Measurements from ENCODE around the gene RYR2.

Gene RYR2

DNA sequence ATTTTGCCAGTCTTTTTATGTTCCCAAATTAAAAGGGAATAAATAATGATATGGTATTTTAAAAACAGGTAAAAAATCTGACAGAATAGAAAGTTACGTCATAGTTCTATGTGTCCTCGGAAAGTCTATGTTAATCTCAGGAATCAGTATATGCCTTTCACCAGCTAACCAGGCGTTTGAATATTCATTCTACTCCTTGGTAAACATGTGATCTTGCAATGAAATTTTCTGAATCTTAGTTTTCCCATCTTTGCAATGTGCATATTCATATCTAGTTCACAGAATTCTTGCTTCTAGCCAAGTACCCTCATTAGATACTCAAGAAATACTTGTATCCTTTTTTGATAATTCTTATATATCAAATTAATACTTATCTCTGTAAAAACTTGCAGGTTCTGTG lies 669.3 kb downstream of the RYR2 start:
- no peak for DNase-seq (ENCODE audit: low read depth in 3 of 3, low spot score in 1 of 3)

DNA sequence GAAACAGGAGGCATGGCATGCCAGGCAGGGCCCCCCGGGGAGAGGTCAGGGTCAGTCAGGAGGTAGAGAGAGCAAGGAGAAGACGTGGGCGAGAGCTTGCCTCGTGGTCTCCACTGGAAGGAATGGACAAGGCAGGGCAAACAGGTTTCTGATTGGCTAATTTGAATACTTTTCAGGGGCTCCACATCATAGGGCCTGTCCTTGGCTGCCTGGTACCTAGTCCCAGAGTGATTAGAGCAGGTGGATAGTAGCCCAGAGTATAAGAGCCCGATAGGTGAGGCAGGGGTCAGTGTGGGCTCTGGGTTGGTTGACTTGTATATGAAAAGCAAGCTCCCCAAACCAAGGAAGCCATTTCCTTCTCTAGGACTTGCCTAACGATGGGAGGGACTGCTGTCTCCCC lies 670.1 kb downstream of the RYR2 start:
- DNase-seq (ENCODE audit: low read depth in 3 of 3, low spot score in 1 of 3), result no peak

DNA sequence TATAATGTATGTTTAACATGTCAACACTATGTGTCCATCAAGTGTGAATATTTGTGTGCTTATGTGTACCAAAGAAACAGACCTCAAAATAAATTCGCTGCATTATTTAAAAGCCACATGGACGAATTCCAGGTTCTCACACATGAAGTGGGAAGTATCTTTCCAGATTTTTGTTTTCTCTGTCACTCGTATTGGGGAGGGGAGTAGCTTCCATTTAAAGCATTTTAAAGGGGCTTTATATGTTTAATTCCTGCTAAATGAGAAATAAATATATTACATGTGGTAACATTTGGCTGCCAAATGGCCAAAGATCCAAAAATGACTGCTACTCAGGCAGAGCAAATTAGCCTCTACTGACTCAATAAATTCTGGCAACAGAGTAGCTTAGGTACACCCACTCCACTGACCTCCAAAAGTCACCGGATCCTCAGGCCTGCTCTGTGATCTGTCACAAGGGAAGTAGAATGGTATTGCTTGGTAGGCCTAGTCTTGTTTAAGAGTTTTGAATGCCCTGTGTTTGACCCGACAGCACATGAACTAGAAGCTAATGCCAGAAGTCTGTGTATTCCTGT lies 670.7 kb downstream of the RYR2 start:
- no peak for DNase-seq (ENCODE audit: low read depth in 3 of 3, low spot score in 1 of 3)

DNA sequence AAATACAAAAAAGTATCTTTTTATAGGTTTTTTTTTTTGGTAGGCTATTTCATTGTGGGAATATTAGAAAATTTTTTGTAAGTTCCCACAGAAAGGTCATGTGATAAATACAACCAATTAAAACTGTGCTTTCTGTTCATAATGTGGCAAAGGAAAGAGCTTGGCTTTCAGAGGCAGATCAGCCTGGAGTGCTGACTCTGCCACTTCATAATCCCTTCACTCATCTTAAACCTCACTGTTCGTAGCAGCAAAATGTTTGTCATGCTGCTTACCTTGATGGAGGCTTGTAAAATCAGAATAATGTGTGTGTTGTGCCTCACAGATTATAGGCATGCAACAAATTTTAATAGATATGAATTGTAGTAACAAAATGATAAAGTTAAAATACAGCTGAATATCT lies 671.9 kb downstream of the RYR2 start:
- no peak for DNase-seq (ENCODE audit: low read depth in 3 of 3, low spot score in 1 of 3)

DNA sequence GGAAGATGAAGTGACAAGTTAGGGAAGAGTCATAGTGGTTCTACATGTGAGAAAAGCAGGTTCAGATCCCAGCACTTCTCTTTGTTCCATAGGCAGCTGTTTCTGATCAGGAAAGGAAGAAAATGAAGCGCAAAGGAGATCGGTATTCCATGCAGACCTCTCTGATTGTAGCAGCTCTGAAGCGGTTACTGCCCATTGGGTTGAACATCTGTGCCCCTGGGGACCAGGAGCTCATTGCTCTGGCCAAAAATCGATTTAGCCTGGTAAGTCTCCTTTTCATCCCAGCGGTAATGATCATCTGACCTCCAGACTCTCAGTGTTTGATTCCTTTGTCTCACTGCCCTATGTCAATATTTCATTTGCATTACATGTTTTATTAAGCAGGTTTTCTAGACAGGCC lies 675.1 kb downstream of the RYR2 start:
- no peak for DNase-seq (ENCODE audit: low read depth in 3 of 3, low spot score in 1 of 3)

DNA sequence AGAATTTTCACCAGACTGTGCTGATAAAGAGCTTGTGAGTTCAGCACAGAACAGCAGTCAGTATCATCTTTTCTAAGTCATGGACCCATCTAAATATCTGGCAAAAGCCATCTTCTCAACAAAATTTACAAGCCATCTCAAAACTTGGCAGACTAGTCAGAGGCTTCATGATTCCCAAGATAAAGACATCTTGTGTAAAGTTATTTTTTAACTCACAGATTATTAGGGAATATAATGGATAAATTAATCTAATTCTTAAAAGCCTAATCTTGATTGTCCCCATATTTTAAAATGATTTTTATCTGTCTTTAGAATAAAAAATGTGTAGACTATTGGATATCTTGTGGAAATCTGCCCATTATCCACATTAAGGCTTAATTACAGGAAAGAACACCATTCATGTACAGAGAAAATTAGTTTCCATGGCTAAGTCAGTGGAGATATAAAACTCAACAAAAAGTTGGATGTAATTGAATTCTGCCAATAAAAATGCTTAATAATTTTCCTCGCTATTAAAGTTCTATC lies 688.9 kb downstream of the RYR2 start:
- DNase-seq (ENCODE audit: low read depth in 3 of 3, low spot score in 1 of 3), result no peak

DNA sequence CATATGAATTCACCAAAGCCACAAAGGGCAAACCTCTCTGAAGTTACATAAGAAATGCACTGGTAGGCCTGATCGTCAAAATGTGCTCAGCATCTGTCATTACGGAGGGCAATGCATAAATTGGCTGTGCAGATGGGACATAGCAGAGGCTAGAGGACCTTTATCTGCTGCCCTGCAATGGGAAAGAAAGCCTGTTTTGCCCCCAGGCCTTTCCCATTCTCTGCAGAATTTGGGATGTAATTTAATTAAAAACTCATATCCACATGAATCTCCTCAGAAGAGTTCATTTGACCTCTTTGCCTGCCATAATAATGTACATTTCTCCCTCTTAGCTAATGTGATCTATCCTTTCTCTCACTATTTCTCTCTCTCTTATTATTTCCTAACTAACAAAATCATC lies 690.7 kb downstream of the RYR2 start:
- DNase-seq (ENCODE audit: low read depth in 3 of 3, low spot score in 1 of 3), result no peak

DNA sequence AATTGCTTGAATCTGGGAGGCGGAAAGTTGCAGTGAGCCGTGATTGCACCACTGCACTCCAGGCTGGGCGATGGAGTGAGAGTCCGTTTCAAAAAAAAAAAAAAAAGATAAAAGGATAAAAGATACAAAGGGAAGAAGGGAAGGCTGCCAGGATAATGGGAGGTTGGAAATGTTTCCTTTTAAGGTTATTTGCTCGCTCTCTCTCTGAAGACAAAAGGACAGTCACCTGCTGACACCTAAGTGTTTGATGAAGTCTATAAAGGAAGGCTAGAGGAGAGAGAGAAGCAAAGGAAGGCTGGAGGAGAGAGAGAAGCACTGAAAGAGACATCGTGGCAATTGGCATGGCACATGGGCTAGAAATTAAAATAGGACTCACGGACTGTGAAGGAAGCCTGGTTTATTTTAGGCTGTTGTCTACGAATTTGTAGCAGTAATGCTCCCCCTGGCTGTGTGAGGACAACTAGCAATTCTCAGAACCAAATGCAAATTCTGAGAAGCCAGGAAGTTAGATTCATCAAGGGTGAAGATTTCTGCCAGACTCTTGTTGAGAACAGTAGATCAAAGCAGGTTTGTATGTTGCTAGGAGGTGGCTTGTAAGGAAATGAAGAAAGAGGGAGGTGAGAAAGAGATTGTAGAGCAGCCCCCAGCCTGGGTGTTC lies 694.5 kb downstream of the RYR2 start:
- DNase-seq (ENCODE audit: low read depth in 3 of 3, low spot score in 1 of 3), result no peak

DNA sequence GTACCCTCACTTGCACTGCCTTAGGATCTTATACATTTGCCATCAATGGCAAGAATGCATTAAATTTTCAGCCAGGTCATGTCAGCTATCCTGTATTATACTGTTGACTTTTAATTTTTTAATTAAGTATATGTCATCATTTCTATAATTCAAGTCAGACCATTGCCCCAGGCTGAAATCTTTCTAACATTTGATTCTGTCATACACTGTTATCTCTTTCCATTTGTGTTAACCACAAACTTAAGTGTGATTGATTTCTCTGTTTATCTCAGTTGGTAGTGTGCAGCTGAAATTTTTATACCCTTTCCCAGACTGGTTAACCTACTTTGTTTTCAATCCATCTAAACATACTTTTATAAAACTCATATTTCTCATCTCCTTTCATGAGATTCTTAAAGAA lies 695.5 kb downstream of the RYR2 start:
- DNase-seq (ENCODE audit: low read depth in 3 of 3, low spot score in 1 of 3), result no peak

DNA sequence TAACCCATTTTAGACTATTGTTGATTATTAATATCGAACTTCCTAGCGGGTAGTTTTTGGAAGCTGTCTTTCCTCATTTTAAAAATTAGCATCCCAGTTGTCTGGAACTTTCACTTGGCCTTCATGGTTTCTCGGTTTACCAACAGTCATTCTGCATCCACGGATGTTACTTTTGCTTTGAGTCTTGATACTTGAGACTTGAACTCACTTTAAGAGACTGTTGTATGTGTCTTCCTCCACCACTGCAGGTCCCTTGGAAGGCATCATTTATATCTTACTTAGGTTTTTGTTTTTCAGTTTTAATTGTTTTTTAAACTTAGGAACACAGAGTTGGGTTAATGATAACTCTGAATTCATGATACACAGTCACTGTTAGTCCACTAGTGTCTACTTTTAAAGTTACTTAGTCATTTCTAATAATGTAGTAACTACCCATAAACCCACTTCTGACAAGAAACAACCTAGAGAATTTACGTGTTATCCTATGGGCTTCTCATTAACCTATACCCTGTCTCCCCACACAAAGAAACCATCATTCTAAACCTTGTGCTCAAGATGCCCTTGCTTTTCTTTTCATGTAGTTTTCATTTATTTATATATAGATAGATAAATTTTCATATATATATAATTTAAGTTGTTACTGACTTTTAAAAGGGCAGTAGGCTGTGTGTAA lies 696.1 kb downstream of the RYR2 start:
- DNase-seq (ENCODE audit: low read depth in 3 of 3, low spot score in 1 of 3), result no peak

DNA sequence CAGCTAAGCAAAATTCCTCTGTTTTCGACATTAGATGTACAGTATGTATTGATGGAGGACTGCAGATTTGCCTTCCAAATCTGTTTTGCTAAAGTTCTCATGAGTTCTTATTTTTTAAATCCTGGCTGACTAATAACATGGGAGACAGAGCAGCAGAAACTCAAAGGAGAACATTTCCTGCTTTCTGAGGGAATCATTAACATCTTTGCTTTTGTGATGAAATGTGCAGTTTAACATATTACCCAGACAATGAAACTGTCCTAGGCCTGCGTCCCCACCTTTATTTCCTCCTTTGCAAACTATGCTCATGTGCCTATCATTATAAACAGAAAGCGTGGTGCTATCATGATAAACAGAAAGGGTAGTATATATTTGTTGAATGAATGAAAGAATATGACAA lies 698.9 kb downstream of the RYR2 start:
- no peak for DNase-seq (ENCODE audit: low read depth in 3 of 3, low spot score in 1 of 3)

DNA sequence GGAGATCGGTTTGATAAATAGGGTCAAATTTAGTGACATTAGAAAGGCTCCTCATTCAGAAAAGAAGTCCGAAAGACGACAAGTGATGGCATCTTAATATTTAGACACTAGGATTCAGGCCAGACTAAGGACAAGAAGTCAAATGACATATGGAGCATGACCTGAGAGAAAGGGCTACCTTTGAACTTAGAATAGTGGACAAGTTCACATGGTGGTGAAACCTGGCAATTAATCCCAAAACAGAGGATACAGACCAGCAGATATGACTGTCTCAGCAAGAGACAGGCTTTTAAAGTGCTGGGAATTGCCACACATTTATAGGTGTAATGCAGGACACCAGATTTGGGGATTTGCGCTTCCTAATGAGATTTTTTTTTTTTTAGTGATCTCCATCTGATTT lies 703.6 kb downstream of the RYR2 start:
- no peak for DNase-seq (ENCODE audit: low read depth in 3 of 3, low spot score in 1 of 3)

DNA sequence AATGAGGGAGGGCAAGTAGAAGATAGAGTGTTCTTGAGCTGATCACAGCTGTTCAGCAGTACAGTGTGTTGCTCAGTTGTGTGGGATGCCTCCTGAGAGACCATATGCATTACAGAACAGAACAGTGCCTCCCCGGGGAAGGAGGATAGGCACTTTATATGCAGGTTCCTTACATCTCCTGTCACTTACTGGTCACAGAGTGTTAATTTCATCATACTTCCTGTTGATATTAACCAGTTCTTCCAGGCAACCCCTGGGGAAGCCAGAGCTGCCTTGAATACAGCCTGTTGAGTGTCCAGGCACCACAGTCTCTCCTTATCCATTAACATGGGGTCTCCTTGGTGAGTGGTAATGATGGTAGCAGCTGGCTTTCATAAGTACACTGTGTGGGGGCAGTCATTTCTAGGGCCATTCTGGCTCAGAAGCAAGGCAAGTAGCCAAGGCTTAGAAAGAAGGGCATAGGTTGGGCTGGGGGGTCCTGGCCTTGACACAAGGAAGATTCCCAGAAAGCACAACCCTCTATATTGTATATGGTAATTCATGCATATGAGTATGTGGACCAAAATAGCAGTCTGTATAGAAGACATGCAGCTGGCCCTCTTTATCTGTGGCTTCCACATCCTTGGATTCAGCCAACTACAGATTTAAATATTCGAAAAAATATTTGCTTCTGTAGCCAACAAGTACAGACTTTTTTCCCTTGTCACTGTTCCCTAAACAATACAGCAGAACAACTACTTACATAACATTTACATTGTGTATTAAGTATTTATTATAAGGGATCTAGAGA lies 706.4 kb downstream of the RYR2 start:
- DNase-seq (ENCODE audit: low read depth in 3 of 3, low spot score in 1 of 3), result no peak

DNA sequence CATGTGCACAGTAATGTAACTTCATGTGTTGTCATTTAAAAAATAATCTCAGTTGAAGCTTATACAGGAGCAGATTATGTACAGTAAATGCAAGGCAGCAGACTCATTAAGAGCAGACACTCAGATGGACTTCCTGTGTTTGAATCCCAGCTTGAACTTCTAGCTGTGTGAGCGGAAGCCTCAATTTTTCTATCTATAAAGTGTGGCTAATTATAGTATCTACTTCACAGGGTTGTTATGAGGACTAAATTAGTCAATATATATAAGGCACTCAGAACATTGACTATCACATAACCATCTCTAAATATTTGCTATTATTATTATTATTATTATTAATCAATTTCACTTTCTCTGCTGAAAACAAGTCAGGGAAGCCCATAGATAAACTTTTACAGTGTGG lies 707.1 kb downstream of the RYR2 start:
- no peak for DNase-seq (ENCODE audit: low read depth in 3 of 3, low spot score in 1 of 3)

DNA sequence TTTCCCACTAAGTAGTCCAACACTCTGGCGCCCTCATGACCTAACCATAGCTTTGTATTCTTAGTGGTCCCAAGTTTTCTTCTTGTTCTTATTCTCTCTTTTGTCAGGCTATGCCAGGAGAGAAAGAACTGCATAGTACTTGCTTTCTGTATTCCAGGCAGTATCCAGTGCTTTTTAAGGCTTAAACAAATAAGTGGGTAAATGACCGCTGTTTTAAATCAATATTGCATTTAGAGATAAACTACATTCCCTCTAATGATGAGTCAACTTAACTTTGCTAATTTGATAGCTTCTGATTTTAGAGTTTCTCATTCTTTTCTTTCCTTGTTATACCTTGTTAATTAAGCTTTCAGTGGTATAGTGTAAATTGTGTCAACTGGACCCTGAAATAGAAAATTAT lies 709.1 kb downstream of the RYR2 start:
- no peak for DNase-seq (ENCODE audit: low read depth in 3 of 3, low spot score in 1 of 3)

DNA sequence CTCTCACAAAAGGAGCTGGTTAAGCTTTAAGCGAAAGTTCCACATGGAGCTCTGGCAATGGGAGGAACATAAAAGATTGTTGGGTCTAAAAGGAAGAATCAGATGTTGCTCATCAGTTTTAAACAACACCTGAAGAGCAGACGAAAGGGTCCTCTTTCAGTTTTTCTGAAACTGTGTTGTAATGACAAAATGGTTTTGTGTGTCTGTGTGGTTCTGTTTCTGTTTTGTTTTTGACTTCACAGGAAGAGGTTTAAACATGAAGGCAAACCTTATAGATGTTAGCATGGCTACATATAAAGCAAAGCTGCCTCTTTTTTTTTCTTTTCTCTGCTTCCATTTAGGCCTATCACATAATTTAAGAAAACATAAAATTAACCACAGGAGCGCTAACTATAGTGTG lies 712.6 kb downstream of the RYR2 start:
- DNase-seq (ENCODE audit: low read depth in 3 of 3, low spot score in 1 of 3), result no peak

DNA sequence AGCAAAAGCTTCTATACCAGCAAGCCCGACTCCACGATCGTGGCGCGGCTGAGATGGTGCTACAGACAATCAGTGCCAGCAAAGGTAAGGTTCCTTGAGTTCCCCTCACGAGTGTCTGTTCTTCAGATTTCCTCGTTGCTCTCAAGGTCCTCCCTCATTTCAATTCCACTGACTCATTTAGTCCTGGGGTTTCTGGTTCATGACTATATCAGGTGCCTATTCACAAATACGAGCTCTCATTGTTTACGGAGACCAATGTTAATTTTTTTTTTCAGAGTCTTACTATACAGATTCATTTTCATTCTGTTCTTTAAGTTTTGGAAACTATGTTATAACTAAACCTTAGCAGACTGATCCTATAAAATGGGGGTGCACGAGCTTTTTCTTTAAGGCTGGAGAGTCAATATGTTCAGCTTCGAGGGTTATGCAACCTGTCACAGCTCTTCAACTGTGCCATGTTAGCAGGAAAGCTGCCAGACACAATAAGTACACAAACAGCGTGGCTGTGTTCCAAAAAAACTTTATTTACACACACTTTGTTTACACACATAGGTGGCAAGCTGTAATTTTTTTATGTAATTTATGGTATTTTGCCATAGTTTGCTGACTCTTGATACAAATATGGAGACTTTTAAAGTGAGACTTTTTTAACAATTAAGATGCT lies 714.5 kb downstream of the RYR2 start:
- no peak for DNase-seq (ENCODE audit: low read depth in 3 of 3, low spot score in 1 of 3)

DNA sequence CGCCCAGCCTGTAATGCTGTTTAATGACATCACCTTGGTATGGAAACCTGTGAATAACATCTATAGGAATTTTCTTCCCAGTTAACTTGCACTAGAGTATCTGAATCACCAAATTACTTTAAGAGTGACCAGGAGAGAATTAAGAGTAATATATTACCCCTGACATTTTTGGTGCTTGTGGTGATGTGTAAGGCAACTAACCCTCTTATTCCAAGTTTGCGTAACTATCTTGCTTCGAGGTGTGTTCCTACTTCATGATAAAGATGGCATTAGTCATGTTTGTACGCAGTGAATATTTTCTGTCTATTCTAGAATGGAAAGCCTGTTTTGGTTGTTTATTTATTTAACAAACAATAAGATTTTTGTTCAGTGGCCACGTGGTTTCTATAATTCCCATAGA lies 717.4 kb downstream of the RYR2 start:
- no peak for DNase-seq (ENCODE audit: low read depth in 3 of 3, low spot score in 1 of 3)

DNA sequence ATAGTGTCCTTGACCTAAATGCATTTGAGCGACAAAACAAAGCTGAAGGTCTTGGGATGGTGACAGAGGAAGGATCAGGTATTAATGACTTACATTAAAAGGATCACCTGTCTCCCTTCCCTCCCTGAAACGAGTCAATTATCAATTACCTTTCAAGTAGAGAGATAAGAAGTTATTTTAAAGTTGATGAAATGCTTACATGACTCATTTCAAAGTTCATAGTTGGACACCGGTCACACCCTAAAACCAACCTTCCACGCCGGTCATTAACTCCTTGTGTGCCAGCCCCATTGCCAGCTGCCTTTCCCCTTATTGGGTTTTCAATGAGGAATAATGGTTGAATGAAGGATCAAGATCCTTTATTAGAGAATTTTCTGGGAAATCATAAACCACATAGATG lies 719.0 kb downstream of the RYR2 start:
- DNase-seq (ENCODE audit: low read depth in 3 of 3, low spot score in 1 of 3), result no peak

DNA sequence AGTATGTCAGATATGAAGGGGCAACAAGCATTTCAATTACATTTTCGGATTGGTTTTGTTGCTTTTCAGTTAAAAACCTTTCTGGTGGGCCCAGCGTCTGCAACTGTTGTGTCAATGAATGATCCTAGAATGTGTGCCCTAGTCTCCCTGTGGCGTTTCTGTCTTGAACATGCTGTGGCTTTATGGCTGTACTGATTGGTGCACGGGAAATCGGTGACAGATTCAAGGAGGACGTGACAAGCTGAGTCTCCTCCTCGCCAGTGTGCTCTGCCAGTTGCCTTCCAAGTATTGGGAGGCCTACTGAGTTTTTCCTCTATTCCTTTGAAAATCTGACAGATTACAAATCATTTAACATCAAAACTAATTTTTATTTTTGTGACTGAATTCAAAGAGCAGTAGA lies 721.2 kb downstream of the RYR2 start:
- no peak for DNase-seq (ENCODE audit: low read depth in 3 of 3, low spot score in 1 of 3)

DNA sequence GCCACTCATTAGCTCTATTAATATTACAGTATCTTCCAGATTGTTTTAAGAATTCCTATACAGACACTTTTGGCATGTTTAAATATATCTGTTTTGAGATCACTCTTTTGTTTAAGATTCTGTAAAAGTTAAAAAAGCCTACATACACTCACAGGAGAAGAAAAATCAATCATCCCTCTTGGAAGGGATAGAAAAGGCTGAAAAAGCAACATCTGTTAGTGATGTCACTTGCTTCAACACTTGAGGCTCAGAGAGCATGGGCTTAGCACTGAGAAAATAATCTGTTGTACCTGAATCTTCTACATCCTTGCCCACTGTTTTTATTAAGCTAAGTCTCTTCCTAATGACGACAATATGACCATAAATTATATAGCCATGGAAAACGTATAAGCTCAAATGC lies 721.8 kb downstream of the RYR2 start:
- DNase-seq (ENCODE audit: low read depth in 3 of 3, low spot score in 1 of 3), result no peak

All from stimulated activated CD4-positive, alpha-beta T cell treated with anti-CD3 and anti-CD28 coated beads, TNF-alpha, amount 100 ng/mL, for 1 hour (primary cell).